CD14-positive monocyte (primary cell): ENCODE results near the gene FRRS1L. TPM values are rescaled to one million over a fixed set of nuclear protein-coding genes. Genes with fewer than 3 reads are reported as not detected.

ENCODE experiments used
- DNase-seq, 3 donors: peaks; one replicate each; pipeline ENCODE4 v3.0.0-alpha.2; 2011 to 2022
- H2AFZ ChIP-seq: 2 replicates; pipeline ENCODE4 v1.6.0; 2012; ENCODE audit warnings: mild to moderate bottlenecking, low read depth, low read length, inconsistent platforms; ENCODE audit not compliant: insufficient read depth, poor library complexity, severe bottlenecking
- H3K27ac ChIP-seq, 2 donors: 1 replicate in 1 of 2; 2 replicates in 1 of 2; pipeline ENCODE4 v1.5.1; 2012 to 2013; ENCODE audit warnings: low read length in 2 of 2, control low read depth in 1 of 2, inconsistent platforms in 1 of 2, low read depth in 1 of 2, mild to moderate bottlenecking in 1 of 2
- H3K27me3 ChIP-seq, 2 donors: one replicate each; pipeline versions ENCODE4 v1.6.0 to v1.6.1; 2011 to 2013; ENCODE audit warnings: low read length in 2 of 2; ENCODE audit not compliant: control insufficient read depth in 2 of 2, insufficient read depth in 2 of 2
- H3K36me3 ChIP-seq, 2 donors: replicated peaks in 1 of 2; 1 replicate in 1 of 2; 2 replicates in 1 of 2; pipeline versions ENCODE4 v1.5.1 to v1.6.1; 2012 to 2013; ENCODE audit warnings: low read length in 2 of 2, control low read depth in 1 of 2, inconsistent platforms in 1 of 2, mild to moderate bottlenecking in 1 of 2; ENCODE audit not compliant: insufficient read depth in 2 of 2, control insufficient read depth in 1 of 2
- H3K4me1 ChIP-seq, 2 donors: 1 replicate in 1 of 2; 2 replicates in 1 of 2; pipeline versions ENCODE4 v1.5.1 to v1.6.1; 2012 to 2013; ENCODE audit warnings: low read length in 2 of 2, control low read depth in 1 of 2, inconsistent platforms in 1 of 2, mild to moderate bottlenecking in 1 of 2, moderate library complexity in 1 of 2; ENCODE audit not compliant: insufficient read depth in 2 of 2, control insufficient read depth in 1 of 2
- H3K4me2 ChIP-seq: replicated peaks from 2 replicates; pipeline ENCODE3; 2012; ENCODE audit warnings: low read length, moderate library complexity, mild to moderate bottlenecking; ENCODE audit not compliant: poor library complexity, severe bottlenecking; ENCODE audit errors: extremely low read depth
- H3K4me3 ChIP-seq, 3 experiments: fragments of 200-600 bp in 1 of 3; sonication (generic) in 1 of 3; replicated peaks in 1 of 3; 1 replicate in 2 of 3; 2 replicates in 1 of 3; pipeline ENCODE4 v1.5.1; 2011 to 2013; ENCODE audit warnings: low read length in 3 of 3, mild to moderate bottlenecking in 3 of 3, control low read depth in 2 of 3, low read depth in 2 of 3, inconsistent platforms in 1 of 3, moderate library complexity in 1 of 3
- H3K79me2 ChIP-seq: 2 replicates; pipeline ENCODE4 v1.6.0; 2012; ENCODE audit warnings: mild to moderate bottlenecking, control low read depth, inconsistent platforms, low read length, moderate library complexity; ENCODE audit not compliant: insufficient read depth
- H3K9ac ChIP-seq: 2 replicates; pipeline ENCODE4 v1.6.0; 2017; ENCODE audit warnings: low read length, mild to moderate bottlenecking; ENCODE audit not compliant: insufficient read depth, poor library complexity, severe bottlenecking
- H3K9me3 ChIP-seq, 2 donors: replicated peaks in 1 of 2; 1 replicate in 1 of 2; 2 replicates in 1 of 2; pipeline versions ENCODE4 v1.5.1 to v1.6.1; 2012 to 2013; ENCODE audit warnings: low read length in 2 of 2, control low read depth in 1 of 2; ENCODE audit not compliant: control insufficient read depth in 1 of 2, insufficient read depth in 1 of 2
- H4K20me1 ChIP-seq: 2 replicates; pipeline ENCODE4 v1.6.0; 2012; ENCODE audit warnings: mild to moderate bottlenecking, low read length, control low read depth, moderate library complexity; ENCODE audit not compliant: insufficient read depth
- H3K27ac Mint-ChIP-seq, 7 donors: one replicate each; pipeline ENCODE4 v1.8.0; 2020; ENCODE audit warnings: mild to moderate bottlenecking in 7 of 7, mixed read lengths in 7 of 7, moderate library complexity in 6 of 7, inconsistent platforms in 2 of 7
- H3K27me3 Mint-ChIP-seq, 3 donors: one replicate each; pipeline ENCODE4 v1.8.0; 2021 to 2022; ENCODE audit warnings: low read depth in 3 of 3, mild to moderate bottlenecking in 3 of 3, mixed read lengths in 3 of 3, moderate library complexity in 3 of 3, inconsistent platforms in 1 of 3
- H3K36me3 Mint-ChIP-seq, 2 donors: one replicate each; pipeline ENCODE4 v1.8.0; 2020; ENCODE audit warnings: mixed read lengths in 2 of 2, inconsistent platforms in 1 of 2, mild to moderate bottlenecking in 1 of 2
- H3K4me1 Mint-ChIP-seq: one replicate; pipeline ENCODE4 v1.8.0; 2020; ENCODE audit warnings: mild to moderate bottlenecking, mixed read lengths
- H3K4me3 Mint-ChIP-seq, 2 donors: one replicate each; pipeline ENCODE4 v1.8.0; 2020; ENCODE audit warnings: mild to moderate bottlenecking in 2 of 2, mixed read lengths in 2 of 2, moderate library complexity in 1 of 2
- H3K9me3 Mint-ChIP-seq, 7 donors: one replicate each; pipeline ENCODE4 v1.8.0; 2020 to 2022; ENCODE audit warnings: mixed read lengths in 7 of 7, mild to moderate bottlenecking in 6 of 7, moderate library complexity in 6 of 7, inconsistent platforms in 2 of 7
- WGBS: methylation state at CpG from one replicate; pipeline ENCODE4 v1.1.5; 2013; ENCODE audit warnings: missing lambda C conversion rate; ENCODE audit not compliant: insufficient coverage; 5-methylcytosine and 5-hydroxymethylcytosine counted together
- intact Hi-C, 2 donors: fragments of 100-400 bp; cut with micrococcal nuclease; formaldehyde crosslinking; loops; one replicate each; pipeline versions ENCODE4 v1.15.0 to v1.15.1; 2023
- polyA plus RNA-seq, 3 donors: library from polyadenylated mRNA; depleted of rRNA in 1 of 3; unstranded in 2 of 3; stranded (reverse) in 1 of 3; fragments of 300-500 nt in 2 of 3; fragments of >200 nt in 1 of 3; fragmentation: Illumina TruSeq in 2 of 3; gene quantifications; 1 replicate in 2 of 3; 2 replicates in 1 of 3; pipeline ENCODE4 v1.2.3, GENCODE V29; 2012 to 2021
- TF ChIP-seq, protein P1 (sequence below): fragments of 200-600 bp; IDR thresholded peaks from one replicate; pipeline ENCODE4 v1.8.0; 2022; ENCODE audit warnings: antibody characterized with exemption, mild to moderate bottlenecking

FRRS1L gene
- polyA plus RNA-seq, 3 donors: not detected

DNA sequence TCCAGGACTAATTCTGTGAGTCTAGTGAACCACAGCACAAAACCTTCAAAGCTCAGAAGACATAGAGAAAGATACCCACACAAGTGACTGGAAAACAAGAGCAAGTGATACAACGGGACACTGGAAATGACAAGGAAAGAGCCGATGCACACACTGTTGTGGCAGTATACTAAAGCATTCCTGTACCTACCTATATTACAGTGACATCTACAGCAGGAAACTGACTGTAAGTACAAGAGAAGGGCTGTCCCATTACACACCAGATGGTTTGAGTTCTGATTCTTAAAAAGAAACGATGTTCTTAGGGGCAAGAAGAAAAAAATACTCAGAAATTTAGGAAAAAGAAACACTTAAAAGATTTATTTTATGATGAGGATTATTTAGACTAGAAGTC, 65.8 kb downstream of the FRRS1L start:
- Histone ChIP-seq H3K9ac (no peak overlapping the region), H3K4me3 (no peak overlapping the region), H2AFZ (no peak overlapping the region), H3K4me1 (peaks cover 0 to 3% of the 10 kb centered on the region in 2 donors), H3K27me3 (no peaks in the 10 kb centered on the region), H3K79me2 (peaks cover 88% of the 10 kb centered on the region), H3K27ac (peak overlapping the region in 1 of 2 donors; percentile 40), H3K4me2 (no peak overlapping the region), H4K20me1 (peaks cover 47% of the 10 kb centered on the region), H3K36me3 (peaks cover 17 to 52% of the 10 kb centered on the region in 2 donors), H3K9me3 (peaks cover 3 to 10% of the 10 kb centered on the region in 2 donors)
- no peaks in the 10 kb centered on the region for H3K27me3 Mint-ChIP-seq
- no peak overlapping the region for H3K4me3 Mint-ChIP-seq
- peaks cover 21% of the 10 kb centered on the region for H3K4me1 Mint-ChIP-seq
- DNase-seq: no peak
- H3K36me3 Mint-ChIP-seq: peaks cover 38 to 50% of the 10 kb centered on the region in 2 donors
- no CpG with 5 or more reads among the region's 3 CpGs for WGBS
- peaks cover 4 to 10% (median 8%) of the 10 kb centered on the region in 7 donors for H3K9me3 Mint-ChIP-seq
- no peak overlapping the region for H3K27ac Mint-ChIP-seq
- TF ChIP-seq, protein P1, sequence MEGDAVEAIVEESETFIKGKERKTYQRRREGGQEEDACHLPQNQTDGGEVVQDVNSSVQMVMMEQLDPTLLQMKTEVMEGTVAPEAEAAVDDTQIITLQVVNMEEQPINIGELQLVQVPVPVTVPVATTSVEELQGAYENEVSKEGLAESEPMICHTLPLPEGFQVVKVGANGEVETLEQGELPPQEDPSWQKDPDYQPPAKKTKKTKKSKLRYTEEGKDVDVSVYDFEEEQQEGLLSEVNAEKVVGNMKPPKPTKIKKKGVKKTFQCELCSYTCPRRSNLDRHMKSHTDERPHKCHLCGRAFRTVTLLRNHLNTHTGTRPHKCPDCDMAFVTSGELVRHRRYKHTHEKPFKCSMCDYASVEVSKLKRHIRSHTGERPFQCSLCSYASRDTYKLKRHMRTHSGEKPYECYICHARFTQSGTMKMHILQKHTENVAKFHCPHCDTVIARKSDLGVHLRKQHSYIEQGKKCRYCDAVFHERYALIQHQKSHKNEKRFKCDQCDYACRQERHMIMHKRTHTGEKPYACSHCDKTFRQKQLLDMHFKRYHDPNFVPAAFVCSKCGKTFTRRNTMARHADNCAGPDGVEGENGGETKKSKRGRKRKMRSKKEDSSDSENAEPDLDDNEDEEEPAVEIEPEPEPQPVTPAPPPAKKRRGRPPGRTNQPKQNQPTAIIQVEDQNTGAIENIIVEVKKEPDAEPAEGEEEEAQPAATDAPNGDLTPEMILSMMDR: no peak
- intact Hi-C loops: no loop called here

DNA sequence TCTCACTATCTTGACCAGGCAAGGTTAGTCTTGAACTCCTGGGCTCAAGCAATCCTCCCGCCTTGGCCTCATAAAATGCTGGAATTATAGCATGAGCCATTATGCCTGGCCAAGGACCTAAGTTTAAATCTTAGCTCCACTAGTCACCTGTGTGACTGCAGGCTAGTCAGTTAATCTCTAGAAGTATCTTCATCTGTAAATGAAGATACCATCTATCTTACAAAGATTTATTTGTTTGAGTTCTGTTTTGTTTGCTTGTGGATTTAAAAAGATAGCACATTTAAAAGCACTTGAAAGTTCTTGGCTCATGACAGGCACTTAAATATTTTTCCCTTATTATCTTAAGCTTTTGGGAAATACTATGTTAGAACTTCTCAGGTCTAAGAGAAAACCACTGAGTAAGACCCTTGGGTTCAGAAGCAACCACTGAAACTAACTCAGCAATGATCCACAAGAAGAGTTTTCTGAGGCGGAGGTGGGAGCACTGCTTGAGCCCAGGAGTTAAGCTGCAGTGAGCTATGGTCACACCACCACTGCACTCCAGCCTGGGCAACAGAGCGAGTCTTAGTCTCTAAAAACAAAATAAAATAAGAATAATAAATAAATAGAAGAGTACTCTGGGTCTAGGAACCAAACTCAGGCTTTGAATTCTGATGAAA, 66.4 kb downstream of the FRRS1L start:
- H3K36me3 Mint-ChIP-seq: peaks cover 41 to 53% of the 10 kb centered on the region in 2 donors
- Histone ChIP-seq H2AFZ (no peak overlapping the region), H4K20me1 (peaks cover 50% of the 10 kb centered on the region), H3K27me3 (no peaks in the 10 kb centered on the region), H3K27ac (no peak overlapping the region), H3K4me1 (peaks cover 0 to 3% of the 10 kb centered on the region in 2 donors), H3K36me3 (peaks cover 19 to 55% of the 10 kb centered on the region in 2 donors), H3K9ac (no peak overlapping the region), H3K9me3 (peaks cover 3 to 10% of the 10 kb centered on the region in 2 donors), H3K4me2 (no peak overlapping the region), H3K79me2 (peaks cover 88% of the 10 kb centered on the region), H3K4me3 (no peak overlapping the region)
- 100% methylated on average over 2 of the region's 3 CpGs for WGBS
- H3K4me3 Mint-ChIP-seq: no peak overlapping the region
- TF ChIP-seq, protein P1: no peak
- DNase-seq: no peak
- peaks cover 4 to 10% (median 7%) of the 10 kb centered on the region in 7 donors for H3K9me3 Mint-ChIP-seq
- H3K27me3 Mint-ChIP-seq: no peaks in the 10 kb centered on the region
- H3K4me1 Mint-ChIP-seq: peaks cover 21% of the 10 kb centered on the region
- no peak overlapping the region for H3K27ac Mint-ChIP-seq
- intact Hi-C loops: no loop called here
